Activated gamma-delta T cell treated with anti-CD3 and anti-CD28 coated beads, Interleukin-2, amount 50 U/mL, for 16 hours (primary cell): ENCODE results near the gene CLPTM1L.
"Not testable (repeated sequence)": the region's sequence is repeated elsewhere in the genome, so short reads cannot be mapped to it uniquely, and the experiment has no call there.

ENCODE experiments used
- DNase-seq: peaks from one replicate; pipeline ENCODE4 v3.0.0-alpha.2; 2020; ENCODE audit warnings: low read depth

CLPTM1L gene

GRCh38 chr5:1360367-1360766 is 15.5 kb upstream of the CLPTM1L start:
- not testable (repeated sequence) for DNase-seq

DNA sequence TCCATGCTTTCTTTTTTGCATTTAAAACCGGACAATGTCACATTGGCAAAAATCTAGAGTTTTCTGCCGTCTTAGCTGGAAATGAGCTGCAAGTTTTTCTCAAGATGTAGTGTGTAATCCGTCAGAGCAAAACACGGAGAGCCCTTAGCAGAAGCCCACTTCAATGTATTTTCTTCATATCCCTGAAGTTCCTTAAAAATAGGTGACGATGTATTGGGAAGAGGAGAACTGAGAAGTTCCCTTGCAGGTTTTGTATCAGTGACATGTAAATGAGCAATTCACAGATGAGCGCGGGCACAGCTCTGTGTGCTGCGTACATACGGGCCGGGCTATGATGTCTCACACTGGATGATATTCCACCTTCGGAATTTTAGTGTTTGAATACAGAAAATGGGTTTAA is 14.8 kb upstream of the CLPTM1L start:
- DNase-seq, result no peak

DNA sequence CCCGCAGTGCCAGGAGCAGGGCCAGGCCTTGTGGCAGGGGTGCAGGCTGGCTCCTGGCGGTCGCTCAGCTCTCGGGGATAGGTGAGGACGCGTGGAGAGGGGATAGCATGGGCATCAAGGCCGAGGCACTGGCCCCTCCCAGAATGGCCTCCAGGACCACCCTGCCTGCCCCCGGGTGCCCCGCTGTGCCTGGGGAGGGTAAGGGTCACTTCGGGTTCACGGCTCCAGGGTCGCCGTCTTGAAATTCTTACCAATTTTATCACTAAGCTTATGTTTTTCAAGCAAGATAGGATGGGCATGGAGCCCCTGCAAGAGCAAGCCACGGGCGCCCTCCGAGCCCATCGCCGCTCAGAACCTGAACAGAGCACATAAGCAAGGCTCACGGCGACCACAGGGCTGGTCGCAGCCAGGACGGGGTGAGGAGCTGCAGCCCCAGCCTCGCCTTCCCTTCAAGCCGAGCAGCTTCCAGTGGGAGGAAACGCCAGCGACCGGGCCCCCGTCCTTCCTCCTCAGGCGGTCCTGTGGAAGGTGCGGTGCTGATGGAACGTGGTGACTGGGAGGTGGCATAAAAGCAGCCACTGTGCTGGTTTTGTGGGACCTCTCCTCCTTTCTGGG is 14.2 kb upstream of the CLPTM1L start:
- DNase-seq, result no peak

DNA sequence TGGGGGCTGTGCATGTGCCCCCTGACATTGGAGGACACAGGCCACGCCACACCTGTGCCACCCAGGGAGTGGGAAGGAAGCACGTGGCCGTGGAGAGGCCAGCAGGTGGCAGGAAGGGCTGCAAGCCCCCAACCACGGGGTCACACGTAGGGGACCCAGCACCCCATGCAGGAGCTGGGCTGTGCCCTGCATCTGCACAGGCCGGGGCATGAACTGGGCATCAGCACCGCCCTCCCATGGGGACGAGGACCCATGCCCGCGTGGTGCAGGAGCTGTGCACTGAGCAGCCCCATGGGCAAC is 13.8 kb upstream of the CLPTM1L start:
- no peak for DNase-seq

- no peak for DNase-seq
These were observed 13.2 kb upstream of the CLPTM1L start for GRCh38 chr5:1357946-1358725.

GRCh38 chr5:1356873-1357787 is 12.2 kb upstream of the CLPTM1L start:
- no peak for DNase-seq

- DNase-seq, result no peak
These were observed 9.7 kb upstream of the CLPTM1L start for GRCh38 chr5:1354576-1354975.

DNA sequence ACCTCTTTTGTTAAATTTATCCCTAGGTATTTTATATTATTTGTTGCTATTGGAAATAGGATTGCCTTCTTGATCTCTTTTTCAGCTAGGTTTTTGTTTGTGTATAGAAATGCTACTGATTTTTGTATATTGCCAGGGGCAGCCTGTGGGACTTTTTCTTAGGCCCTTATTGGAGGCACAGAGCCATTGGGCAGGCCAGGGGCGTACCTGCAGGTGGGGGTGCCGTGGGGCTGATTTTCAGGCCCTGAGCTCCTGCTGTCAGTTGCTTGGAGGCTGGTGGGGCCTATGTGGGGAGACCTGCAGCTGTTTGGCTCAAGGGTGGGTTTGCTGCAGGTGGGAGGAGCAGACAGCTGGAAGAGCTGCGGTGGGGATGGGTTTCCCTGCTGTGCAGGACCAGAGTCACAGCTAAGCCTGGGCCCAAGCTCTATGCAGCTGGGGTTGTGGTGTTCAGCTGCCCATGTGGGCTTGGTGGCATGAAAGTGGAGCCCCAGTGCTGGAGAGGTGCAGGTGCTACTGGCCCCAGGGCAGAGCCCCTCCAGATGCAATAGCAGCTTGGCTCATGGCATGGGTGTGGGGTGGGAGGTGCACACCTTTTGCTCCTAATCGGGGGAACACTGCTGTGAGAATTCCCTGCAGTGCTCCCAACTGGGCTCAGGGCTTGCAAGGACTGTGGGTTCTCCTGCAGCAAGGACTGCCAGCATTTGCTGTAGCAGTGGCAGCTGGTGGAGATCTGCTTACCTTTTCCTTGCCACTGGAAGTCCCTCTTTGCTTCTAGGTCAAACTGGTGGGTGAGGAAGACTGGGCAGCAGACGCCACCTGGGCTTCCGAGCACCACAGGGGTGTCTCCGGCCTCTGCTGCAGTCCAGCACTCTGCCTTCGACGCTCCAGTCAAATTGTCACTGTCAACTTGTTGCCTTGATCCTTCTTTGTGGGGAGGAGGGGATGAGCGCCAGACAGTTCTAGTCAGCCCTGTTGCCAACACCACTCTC is 7.6 kb upstream of the CLPTM1L start:
- no peak for DNase-seq

- DNase-seq, result no peak
These were observed 6.3 kb upstream of the CLPTM1L start for GRCh38 chr5:1351156-1351555.

GRCh38 chr5:1349246-1349645 is 4.3 kb upstream of the CLPTM1L start:
- DNase-seq, result no peak

DNA sequence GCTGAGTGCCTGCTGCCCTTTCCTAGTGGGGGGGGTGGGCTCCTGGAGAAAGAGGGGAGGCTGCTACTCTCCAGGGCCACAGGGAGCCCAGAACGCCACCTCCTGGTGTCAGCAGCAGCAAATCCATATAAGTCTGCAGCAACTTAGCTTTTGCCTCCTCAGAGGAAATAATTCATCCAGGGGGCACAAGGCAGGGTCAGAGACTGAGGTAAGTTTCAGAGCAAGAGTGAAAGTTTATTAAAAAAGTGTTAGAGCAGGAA is 4.0 kb upstream of the CLPTM1L start:
- no peak for DNase-seq

DNA sequence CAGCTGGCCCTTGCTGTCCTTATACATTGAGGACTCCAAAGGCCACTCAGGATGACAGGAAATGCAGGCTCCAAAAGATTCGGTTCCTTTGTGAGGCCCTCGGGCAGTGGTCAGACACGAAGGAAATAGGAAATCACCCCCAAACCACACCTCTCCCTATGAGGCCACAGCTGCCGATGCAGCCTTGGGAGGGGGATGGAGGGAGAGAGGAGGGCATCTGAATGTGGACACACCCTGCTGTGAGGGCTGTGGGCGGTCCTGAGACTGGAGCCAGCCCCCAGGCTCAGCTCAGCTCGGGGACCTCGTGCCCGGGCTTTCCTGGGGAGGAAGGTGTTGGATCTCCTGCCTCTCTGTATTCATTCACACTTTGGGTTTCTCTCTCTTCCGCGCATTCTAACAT is 2.7 kb upstream of the CLPTM1L start:
- DNase-seq, result no peak

GRCh38 chr5:1346627-1347440 is 1.9 kb upstream of the CLPTM1L start:
- no peak for DNase-seq

DNA sequence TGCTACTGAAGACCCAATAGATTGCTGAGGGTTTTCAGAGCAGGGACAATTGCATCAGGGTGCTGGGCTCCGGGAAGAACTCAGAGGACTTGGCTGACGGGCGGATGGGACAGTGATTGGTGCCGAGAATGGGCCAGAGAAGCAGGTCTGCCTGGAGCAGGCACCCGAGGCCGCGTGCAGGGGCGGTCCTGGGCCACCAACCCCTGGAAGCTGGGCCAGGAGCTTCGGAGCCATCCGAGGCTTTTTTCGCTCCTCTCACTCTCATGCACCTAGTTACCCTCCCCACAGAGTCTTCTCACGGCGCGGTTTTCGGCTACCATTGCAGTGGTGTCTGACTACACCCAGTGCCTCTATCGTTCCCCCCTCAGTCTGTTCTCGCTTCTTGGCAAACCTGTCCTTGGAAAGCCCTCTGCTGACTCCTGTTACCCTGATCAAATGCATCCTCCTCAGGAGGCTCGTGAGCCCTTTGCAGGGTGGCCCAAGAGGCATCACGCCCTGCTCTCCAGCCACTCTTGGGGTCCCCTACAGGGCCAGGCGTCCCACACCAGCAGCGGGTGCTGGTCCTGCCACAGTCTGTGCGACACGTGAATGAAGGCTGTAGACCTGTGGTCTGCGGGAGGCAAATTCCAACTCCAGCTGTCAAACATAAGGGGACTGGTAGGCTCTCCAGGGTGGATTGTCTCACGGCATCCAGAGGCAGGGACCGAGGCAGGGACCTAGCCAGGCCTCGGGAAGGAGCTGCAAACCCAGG is 1.2 kb upstream of the CLPTM1L start:
- no peak for DNase-seq

GRCh38 chr5:1343931-1344901 is 683 bp downstream of the CLPTM1L start:
- DNase-seq, result no peak

- no peak for DNase-seq
These were observed 1.6 kb downstream of the CLPTM1L start for GRCh38 chr5:1343315-1343751.

- DNase-seq, result not testable (repeated sequence)
These were observed 2.2 kb downstream of the CLPTM1L start for GRCh38 chr5:1342711-1343110.

- DNase-seq, result no peak
These were observed 2.6 kb downstream of the CLPTM1L start for GRCh38 chr5:1342268-1342667.

GRCh38 chr5:1341863-1342262 is 3.0 kb downstream of the CLPTM1L start:
- no peak for DNase-seq
